Hepatocyte (in vitro differentiated cells): ENCODE measurements around the gene TNFRSF6B. TPM values are rescaled to one million over a fixed set of nuclear protein-coding genes. Genes with fewer than 3 reads are reported as not detected.

Experiments
- DNase-seq: peaks from one replicate; pipeline ENCODE4 v3.0.0-alpha.2; 2016; ENCODE audit warnings: low spot score
- H2AFZ ChIP-seq: fragments of 200-600 bp; sonication (generic); 2 replicates; pipeline ENCODE4 v1.6.0; 2016; ENCODE audit warnings: antibody characterized with exemption, mild to moderate bottlenecking
- H3K27ac ChIP-seq: fragments of 200-600 bp; sonication (generic); 2 replicates; pipeline ENCODE4 v1.5.1; 2016; ENCODE audit warnings: mild to moderate bottlenecking
- H3K27me3 ChIP-seq: fragments of 200-600 bp; sonication (generic); 2 replicates; pipeline ENCODE4 v1.6.1; 2016
- H3K36me3 ChIP-seq: fragments of 200-600 bp; sonication (generic); replicated peaks from 2 replicates; pipeline ENCODE4 v1.5.1; 2016; ENCODE audit warnings: low read depth; ENCODE audit not compliant: insufficient read depth
- H3K4me1 ChIP-seq: fragments of 200-600 bp; sonication (generic); 2 replicates; pipeline ENCODE4 v1.5.1; 2016; ENCODE audit warnings: mild to moderate bottlenecking, moderate library complexity; ENCODE audit not compliant: insufficient read depth
- H3K4me2 ChIP-seq: fragments of 200-600 bp; sonication (generic); 2 replicates; pipeline ENCODE4 v1.6.0; 2016
- H3K4me3 ChIP-seq: fragments of 200-600 bp; sonication (generic); 2 replicates; pipeline ENCODE4 v1.5.1; 2016; ENCODE audit warnings: mild to moderate bottlenecking
- H3K79me2 ChIP-seq: fragments of 200-600 bp; sonication (generic); 2 replicates; pipeline ENCODE4 v1.6.0; 2017; ENCODE audit warnings: mild to moderate bottlenecking
- H3K9me2 ChIP-seq: fragments of 200-600 bp; sonication (generic); replicated peaks from 2 replicates; pipeline ENCODE4 v1.6.0; 2017; ENCODE audit warnings: mild to moderate bottlenecking; ENCODE audit not compliant: insufficient read depth
- H3K9me3 ChIP-seq: fragments of 200-600 bp; sonication (generic); 2 replicates; pipeline ENCODE4 v1.5.1; 2016; ENCODE audit warnings: low read depth, mild to moderate bottlenecking
- H4K20me1 ChIP-seq: fragments of 200-600 bp; sonication (generic); 2 replicates; pipeline ENCODE4 v1.6.0; 2016; ENCODE audit warnings: mild to moderate bottlenecking; ENCODE audit not compliant: insufficient read depth, poor library complexity, severe bottlenecking
- EZH2 ChIP-seq: fragments of 200-600 bp; sonication (generic); IDR thresholded peaks from 2 replicates; pipeline ENCODE4 v1.6.1; 2016; ENCODE audit warnings: antibody characterized with exemption, mild to moderate bottlenecking, borderline replicate concordance
- EZH2phosphoT487 ChIP-seq: fragments of 200-600 bp; sonication (generic); IDR thresholded peaks from one replicate; pipeline ENCODE4 v1.6.1; 2018; ENCODE audit warnings: antibody characterized with exemption, mild to moderate bottlenecking, low read depth, moderate library complexity; ENCODE audit not compliant: unreplicated experiment, severe bottlenecking
- WGBS: methylation state at CpG from one replicate; pipeline ENCODE4 v1.1.6; 2016; ENCODE audit warnings: low lambda C conversion rate; ENCODE audit errors: missing lambda C conversion rate; 5-methylcytosine and 5-hydroxymethylcytosine counted together
- polyA plus RNA-seq: library from polyadenylated mRNA; unstranded; fragments of >200 nt; fragmentation: Nextera tagmentation; extraction: Ambion mirVana; gene quantifications from 2 replicates; pipeline ENCODE4 v1.2.1, GENCODE V29; 2016
- total RNA-seq: library from RNA; depleted of rRNA; stranded (reverse); fragments of >200 nt; gene quantifications from 2 replicates; pipeline ENCODE4 v1.2.3, GENCODE V29; 2014
- TF ChIP-seq, protein P1 (sequence below): fragments of 200-600 bp; sonication (generic); IDR thresholded peaks from 2 replicates; pipeline ENCODE4 v1.5.1; 2016; ENCODE audit warnings: antibody characterized with exemption, mild to moderate bottlenecking; ENCODE audit not compliant: poor library complexity

The TNFRSF6B gene
- total and polyA plus RNA-seq, 2 experiments from 2014 or later: 0.97 to 4.2 TPM

DNA sequence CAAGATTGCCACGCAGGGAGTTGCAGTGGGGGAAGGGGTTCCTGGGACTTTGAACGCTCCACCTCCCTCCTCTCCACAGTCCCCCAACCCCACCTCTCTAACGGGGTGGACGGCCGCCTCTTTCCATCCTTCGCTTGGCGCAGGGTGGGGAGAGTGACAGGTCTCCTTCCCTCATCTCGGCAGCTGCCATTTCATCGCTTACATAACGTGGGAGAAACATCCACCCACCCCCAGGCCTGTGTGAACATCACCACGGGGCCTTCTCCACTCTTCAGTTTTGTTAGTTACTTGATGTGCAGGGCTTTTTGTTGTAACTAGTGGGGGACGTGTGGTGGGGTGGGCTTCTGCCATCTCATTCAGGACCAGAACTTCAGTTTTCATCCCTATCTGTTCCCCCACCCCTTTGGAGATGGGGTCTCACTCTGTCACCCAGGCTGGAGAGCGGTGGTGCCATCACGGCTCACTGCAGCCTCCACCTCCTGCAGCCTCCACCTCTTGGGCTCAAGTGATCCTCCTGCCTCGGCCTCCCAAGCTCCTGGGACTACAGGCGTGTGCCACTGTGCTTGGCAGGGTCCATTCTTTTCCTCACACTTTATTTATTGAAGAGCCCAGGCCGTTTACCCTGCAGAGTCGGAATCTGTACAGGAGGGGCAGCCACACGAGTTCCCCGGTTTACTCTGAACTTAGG is 20.6 kb upstream of the TNFRSF6B start:
- TF ChIP-seq, protein P1, sequence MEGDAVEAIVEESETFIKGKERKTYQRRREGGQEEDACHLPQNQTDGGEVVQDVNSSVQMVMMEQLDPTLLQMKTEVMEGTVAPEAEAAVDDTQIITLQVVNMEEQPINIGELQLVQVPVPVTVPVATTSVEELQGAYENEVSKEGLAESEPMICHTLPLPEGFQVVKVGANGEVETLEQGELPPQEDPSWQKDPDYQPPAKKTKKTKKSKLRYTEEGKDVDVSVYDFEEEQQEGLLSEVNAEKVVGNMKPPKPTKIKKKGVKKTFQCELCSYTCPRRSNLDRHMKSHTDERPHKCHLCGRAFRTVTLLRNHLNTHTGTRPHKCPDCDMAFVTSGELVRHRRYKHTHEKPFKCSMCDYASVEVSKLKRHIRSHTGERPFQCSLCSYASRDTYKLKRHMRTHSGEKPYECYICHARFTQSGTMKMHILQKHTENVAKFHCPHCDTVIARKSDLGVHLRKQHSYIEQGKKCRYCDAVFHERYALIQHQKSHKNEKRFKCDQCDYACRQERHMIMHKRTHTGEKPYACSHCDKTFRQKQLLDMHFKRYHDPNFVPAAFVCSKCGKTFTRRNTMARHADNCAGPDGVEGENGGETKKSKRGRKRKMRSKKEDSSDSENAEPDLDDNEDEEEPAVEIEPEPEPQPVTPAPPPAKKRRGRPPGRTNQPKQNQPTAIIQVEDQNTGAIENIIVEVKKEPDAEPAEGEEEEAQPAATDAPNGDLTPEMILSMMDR: no peak
- TF ChIP-seq EZH2: no peak
- no peak for TF ChIP-seq EZH2phosphoT487
- H3K4me2 ChIP-seq: no peak overlapping the region
- WGBS: 96% methylated on average over 20 of the region's 20 CpGs

DNA sequence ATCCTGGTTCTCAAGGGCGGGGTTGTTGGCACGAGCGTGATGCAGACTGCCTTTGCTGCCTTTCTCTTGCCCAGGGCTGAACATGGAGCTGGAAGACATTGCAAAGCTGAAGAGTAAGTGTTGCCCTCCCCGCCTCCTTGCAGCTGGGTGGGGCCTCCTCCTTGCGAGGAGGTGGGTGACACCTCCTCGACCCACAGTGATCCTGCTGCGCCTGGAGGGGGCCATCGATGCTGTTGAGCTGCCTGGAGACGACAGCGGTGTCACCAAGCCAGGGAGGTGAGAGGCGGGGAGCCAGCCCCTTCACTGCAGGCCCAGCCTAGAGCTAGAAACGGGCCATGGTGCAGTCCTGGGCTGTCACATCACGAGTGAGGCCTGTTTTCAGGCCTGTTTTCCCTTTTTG is 18.4 kb upstream of the TNFRSF6B start:
- no peaks in the 10 kb centered on the region for H4K20me1 ChIP-seq
- no peak overlapping the region for H2AFZ ChIP-seq
- no peak for DNase-seq
- peaks cover 11% of the 10 kb centered on the region for H3K4me1 ChIP-seq
- no peak for TF ChIP-seq EZH2phosphoT487
- TF ChIP-seq EZH2: no peak
- TF ChIP-seq, protein P1: no peak
- H3K4me2 ChIP-seq: no peak overlapping the region
- H3K27ac ChIP-seq: no peak overlapping the region
- no peaks in the 10 kb centered on the region for H3K27me3 ChIP-seq
- WGBS: 90% methylated on average over 13 of the region's 13 CpGs
- no peaks in the 10 kb centered on the region for H3K9me2 ChIP-seq
- no peaks in the 10 kb centered on the region for H3K9me3 ChIP-seq
- H3K4me3 ChIP-seq: no peak overlapping the region
- no peaks in the 10 kb centered on the region for H3K79me2 ChIP-seq
- no peaks in the 10 kb centered on the region for H3K36me3 ChIP-seq

More for the DNA sequence above, 20.6 kb upstream of the TNFRSF6B start:
- Histone ChIP-seq H3K27ac (no peak overlapping the region), H3K9me3 (no peaks in the 10 kb centered on the region), H3K36me3 (no peaks in the 10 kb centered on the region), H3K27me3 (no peaks in the 10 kb centered on the region), H4K20me1 (no peaks in the 10 kb centered on the region), H3K4me3 (no peak overlapping the region), H3K79me2 (no peaks in the 10 kb centered on the region), H3K4me1 (no peaks in the 10 kb centered on the region), H2AFZ (no peak overlapping the region), H3K9me2 (no peaks in the 10 kb centered on the region)
- no peak for DNase-seq

DNA sequence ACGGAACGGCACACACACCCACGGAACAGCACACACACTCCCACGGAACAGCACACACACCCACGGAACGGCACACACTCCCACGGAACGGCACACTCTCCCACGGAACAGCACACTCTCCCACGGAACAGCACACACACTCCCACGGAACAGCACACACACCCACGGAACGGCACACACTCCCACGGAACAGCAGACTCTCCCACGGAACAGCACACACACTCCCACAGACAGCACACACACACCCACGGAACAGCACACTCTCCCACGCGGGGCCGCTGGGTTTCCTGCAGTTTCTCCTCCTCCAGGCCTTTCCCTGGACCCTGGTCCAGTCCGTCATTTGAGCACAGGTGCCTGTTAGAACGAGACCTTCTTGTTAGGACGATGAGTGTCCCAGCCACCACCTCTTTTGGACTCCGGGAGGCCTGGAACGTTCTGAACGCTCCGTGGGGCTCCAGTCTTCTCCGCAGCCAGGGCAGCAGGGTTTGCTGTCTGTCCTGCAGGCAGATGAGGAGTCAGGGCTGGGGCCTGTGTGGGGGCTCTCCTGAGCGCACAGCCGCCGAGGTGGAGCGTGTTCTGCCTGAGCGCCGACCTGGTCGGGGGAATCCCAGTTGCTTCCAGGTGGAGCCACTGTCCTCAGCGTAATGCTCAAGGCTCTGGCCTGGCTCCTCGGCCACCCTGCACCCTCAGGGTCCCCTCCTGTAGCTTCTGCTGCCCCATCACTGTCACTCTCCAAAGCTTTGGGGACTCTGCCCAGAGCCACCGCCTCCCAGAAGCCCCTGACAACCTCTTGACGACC is 17.6 kb upstream of the TNFRSF6B start:
- Histone ChIP-seq H3K27me3 (no peaks in the 10 kb centered on the region), H3K9me3 (no peaks in the 10 kb centered on the region), H3K9me2 (no peaks in the 10 kb centered on the region), H3K79me2 (no peaks in the 10 kb centered on the region), H3K4me2 (no peak overlapping the region), H4K20me1 (no peaks in the 10 kb centered on the region), H2AFZ (no peak overlapping the region), H3K36me3 (no peaks in the 10 kb centered on the region), H3K4me3 (no peak overlapping the region), H3K27ac (no peak overlapping the region), H3K4me1 (peaks cover 11% of the 10 kb centered on the region)
- 96% methylated on average over 29 of the region's 38 CpGs for WGBS
- TF ChIP-seq EZH2phosphoT487 (no peak), EZH2 (no peak)
- TF ChIP-seq, protein P1: no peak
- no peak for DNase-seq
